ENCODE measurements around the gene NANOG.
"Not testable (repeated sequence)": the region's sequence is repeated elsewhere in the genome, so short reads cannot be mapped to it uniquely, and the experiment has no call there.

Gene NANOG

GRCh38 chr12:7783433-7783832 is 5.8 kb upstream of the NANOG start:
- H3K27ac ChIP-seq (ENCODE audit: insufficient read depth in 1 of 2, low read depth in 1 of 2, low read length in 2 of 2, poor library complexity in 1 of 2, severe bottlenecking in 2 of 2); CTCF ChIA-PET: not testable (repeated sequence)

DNA sequence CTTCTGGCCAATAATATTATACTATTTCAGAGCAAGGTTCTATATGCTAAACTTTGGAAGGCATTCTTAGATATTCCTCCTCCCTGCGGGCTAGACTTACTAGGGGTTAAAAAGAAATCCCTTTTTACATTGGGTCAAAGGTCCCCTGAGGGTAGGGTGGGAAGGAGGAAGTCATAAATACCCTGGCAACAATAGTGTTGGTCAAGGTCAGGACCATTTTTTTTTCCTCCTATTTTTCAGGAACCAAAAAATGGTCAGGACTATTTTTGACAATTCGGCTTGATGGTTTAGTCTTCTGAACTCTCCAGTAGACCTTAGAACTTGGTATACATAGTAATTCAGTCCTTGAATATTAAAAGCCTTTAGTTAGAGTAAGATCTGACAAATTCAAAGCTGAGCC is 4.5 kb upstream of the NANOG start:
- ChIA-PET POLR2A (no interaction called here), CTCF (interaction anchor here (1.2 kb wide), 1 partner anchor 20 kb away, joined by 3 read pairs; no protein-coding TSS in a partner anchor)
- H3K27ac ChIP-seq (ENCODE audit: insufficient read depth in 1 of 2, low read depth in 1 of 2, low read length in 2 of 2, poor library complexity in 1 of 2, severe bottlenecking in 2 of 2): no peak overlapping the region
- H3K4me3 ChIP-seq (ENCODE audit: control insufficient read depth in 1 of 7, extremely low read depth in 1 of 7, insufficient read depth in 4 of 7, low read depth in 2 of 7, low read length in 6 of 7): no peak overlapping the region
- H3K27me3 ChIP-seq (replicated peaks in 2 of 5; ENCODE audit: control insufficient read depth in 4 of 5, insufficient read depth in 5 of 5, low read length in 4 of 5): no peaks in the 10 kb centered on the region
- no peaks in the 10 kb centered on the region for H3K36me3 ChIP-seq (ENCODE audit: control insufficient read depth in 4 of 4, insufficient read depth in 4 of 4, low read length in 3 of 4)
- no peaks in the 10 kb centered on the region for H3K9me3 ChIP-seq (ENCODE audit: control extremely low read depth in 1 of 5, control insufficient read depth in 4 of 5, insufficient read depth in 2 of 5, low read depth in 1 of 5, low read length in 4 of 5)
- no CpG with 5 or more reads among the region's 2 CpGs for WGBS (ENCODE audit: insufficient coverage)
- no peak for DNase-seq
- H3K4me1 ChIP-seq (ENCODE audit: control extremely low read depth in 1 of 4, control insufficient read depth in 4 of 4, insufficient read depth in 4 of 4, low read length in 3 of 4): no peaks in the 10 kb centered on the region

More at GRCh38 chr12:7783433-7783832, 5.8 kb upstream of the NANOG start:
- H3K4me3 ChIP-seq (ENCODE audit: control insufficient read depth in 1 of 7, extremely low read depth in 1 of 7, insufficient read depth in 4 of 7, low read depth in 2 of 7, low read length in 6 of 7); H3K27me3 ChIP-seq (replicated peaks in 2 of 5; ENCODE audit: control insufficient read depth in 4 of 5, insufficient read depth in 5 of 5, low read length in 4 of 5); H3K36me3 ChIP-seq (ENCODE audit: control insufficient read depth in 4 of 4, insufficient read depth in 4 of 4, low read length in 3 of 4); POLR2A ChIA-PET; H3K4me1 ChIP-seq (ENCODE audit: control extremely low read depth in 1 of 4, control insufficient read depth in 4 of 4, insufficient read depth in 4 of 4, low read length in 3 of 4); DNase-seq; H3K9me3 ChIP-seq (ENCODE audit: control extremely low read depth in 1 of 5, control insufficient read depth in 4 of 5, insufficient read depth in 2 of 5, low read depth in 1 of 5, low read length in 4 of 5): not testable (repeated sequence)
- 84% methylated on average over 6 of the region's 9 CpGs for WGBS (ENCODE audit: insufficient coverage)

DNA sequence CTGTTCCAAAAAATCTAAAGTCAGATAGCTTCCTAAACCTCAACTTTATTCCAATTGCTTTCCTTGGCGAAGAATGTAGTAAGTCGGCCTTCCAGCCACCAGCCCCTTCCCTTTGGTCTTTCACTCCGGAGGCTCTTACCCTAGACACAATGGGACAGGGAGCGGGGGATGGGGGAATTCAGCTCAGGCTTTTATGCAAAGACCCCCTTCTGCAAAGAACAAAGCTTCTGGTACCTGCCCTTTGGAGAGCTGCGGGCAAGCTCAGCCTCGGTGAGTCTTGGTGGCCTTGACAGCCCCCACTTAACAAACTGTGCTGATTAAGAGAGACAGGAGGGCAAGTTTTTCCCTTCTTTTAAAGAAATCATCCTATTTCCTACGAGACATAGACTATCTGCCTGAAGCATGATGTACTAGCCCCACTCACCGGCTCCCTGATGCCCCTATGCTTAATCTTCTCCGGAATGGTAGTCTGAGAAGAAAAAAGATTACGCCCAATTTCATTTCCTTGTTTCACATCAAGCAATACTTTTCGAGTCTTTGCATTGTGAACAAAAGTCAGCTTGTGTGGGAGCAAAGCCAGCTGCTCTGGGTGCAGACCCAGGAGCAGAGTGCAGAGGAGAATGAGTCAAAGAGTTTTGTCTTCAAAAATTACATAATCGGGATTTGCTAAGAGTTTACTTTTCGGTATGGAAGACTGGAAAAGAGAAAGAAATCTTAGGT is 1.5 kb upstream of the NANOG start:
- 91% methylated on average over 8 of the region's 13 CpGs for WGBS (ENCODE audit: insufficient coverage)
- ChIA-PET POLR2A (no interaction called here), CTCF (interaction anchor here (1.0 to 1.8 kb wide), 3 partner anchors 20 to 72 kb away, joined by 3 to 5 read pairs (median 3); no protein-coding TSS in a partner anchor)
- no peak for DNase-seq
- Histone ChIP-seq H3K36me3 (ENCODE audit: control insufficient read depth in 4 of 4, insufficient read depth in 4 of 4, low read length in 3 of 4) (no peaks in the 10 kb centered on the region), H3K9me3 (ENCODE audit: control extremely low read depth in 1 of 5, control insufficient read depth in 4 of 5, insufficient read depth in 2 of 5, low read depth in 1 of 5, low read length in 4 of 5) (no peaks in the 10 kb centered on the region), H3K4me3 (ENCODE audit: control insufficient read depth in 1 of 7, extremely low read depth in 1 of 7, insufficient read depth in 4 of 7, low read depth in 2 of 7, low read length in 6 of 7) (no peak overlapping the region), H3K4me1 (ENCODE audit: control extremely low read depth in 1 of 4, control insufficient read depth in 4 of 4, insufficient read depth in 4 of 4, low read length in 3 of 4) (no peaks in the 10 kb centered on the region), H3K27me3 (replicated peaks in 2 of 5; ENCODE audit: control insufficient read depth in 4 of 5, insufficient read depth in 5 of 5, low read length in 4 of 5) (no peaks in the 10 kb centered on the region), H3K27ac (ENCODE audit: insufficient read depth in 1 of 2, low read depth in 1 of 2, low read length in 2 of 2, poor library complexity in 1 of 2, severe bottlenecking in 2 of 2) (no peak overlapping the region)

GRCh38 chr12:7788294-7788660 is 925 bp upstream of the NANOG start:
- Histone ChIP-seq H3K4me1 (ENCODE audit: control extremely low read depth in 1 of 4, control insufficient read depth in 4 of 4, insufficient read depth in 4 of 4, low read length in 3 of 4) (no peaks in the 10 kb centered on the region), H3K36me3 (ENCODE audit: control insufficient read depth in 4 of 4, insufficient read depth in 4 of 4, low read length in 3 of 4) (no peaks in the 10 kb centered on the region), H3K27ac (ENCODE audit: insufficient read depth in 1 of 2, low read depth in 1 of 2, low read length in 2 of 2, poor library complexity in 1 of 2, severe bottlenecking in 2 of 2) (no peak overlapping the region), H3K9me3 (ENCODE audit: control extremely low read depth in 1 of 5, control insufficient read depth in 4 of 5, insufficient read depth in 2 of 5, low read depth in 1 of 5, low read length in 4 of 5) (no peaks in the 10 kb centered on the region), H3K27me3 (replicated peaks in 2 of 5; ENCODE audit: control insufficient read depth in 4 of 5, insufficient read depth in 5 of 5, low read length in 4 of 5) (no peaks in the 10 kb centered on the region), H3K4me3 (ENCODE audit: control insufficient read depth in 1 of 7, extremely low read depth in 1 of 7, insufficient read depth in 4 of 7, low read depth in 2 of 7, low read length in 6 of 7) (no peak overlapping the region)
- ChIA-PET CTCF (interaction anchor here (1.0 to 1.8 kb wide), 3 partner anchors 19 to 72 kb away, joined by 3 to 5 read pairs (median 3); no protein-coding TSS in a partner anchor), POLR2A (no interaction called here)
- no peak for DNase-seq
- 100% methylated on average over 2 of the region's 4 CpGs for WGBS (ENCODE audit: insufficient coverage)

- 80% methylated on average over 1 of the region's 3 CpGs for WGBS (ENCODE audit: insufficient coverage)
- POLR2A ChIA-PET: no interaction called here
- no peaks in the 10 kb centered on the region for H3K4me1 ChIP-seq (ENCODE audit: control extremely low read depth in 1 of 4, control insufficient read depth in 4 of 4, insufficient read depth in 4 of 4, low read length in 3 of 4)
Observed at GRCh38 chr12:7793211-7793610, 4.0 kb downstream of the NANOG start.

GRCh38 chr12:7797269-7797668 is 8.1 kb downstream of the NANOG start:
- H3K36me3 ChIP-seq (ENCODE audit: control insufficient read depth in 4 of 4, insufficient read depth in 4 of 4, low read length in 3 of 4); H3K4me1 ChIP-seq (ENCODE audit: control extremely low read depth in 1 of 4, control insufficient read depth in 4 of 4, insufficient read depth in 4 of 4, low read length in 3 of 4); H3K9me3 ChIP-seq (ENCODE audit: control extremely low read depth in 1 of 5, control insufficient read depth in 4 of 5, insufficient read depth in 2 of 5, low read depth in 1 of 5, low read length in 4 of 5); POLR2A ChIA-PET; H3K4me3 ChIP-seq (ENCODE audit: control insufficient read depth in 1 of 7, extremely low read depth in 1 of 7, insufficient read depth in 4 of 7, low read depth in 2 of 7, low read length in 6 of 7); DNase-seq; H3K27me3 ChIP-seq (replicated peaks in 2 of 5; ENCODE audit: control insufficient read depth in 4 of 5, insufficient read depth in 5 of 5, low read length in 4 of 5); H3K27ac ChIP-seq (ENCODE audit: insufficient read depth in 1 of 2, low read depth in 1 of 2, low read length in 2 of 2, poor library complexity in 1 of 2, severe bottlenecking in 2 of 2): not testable (repeated sequence)
- WGBS (ENCODE audit: insufficient coverage): 96% methylated on average over 3 of the region's 7 CpGs
- CTCF ChIA-PET: interaction anchor here (0.7 kb wide), 1 partner anchor 119 kb away, joined by 3 read pairs; no protein-coding TSS in a partner anchor

More at GRCh38 chr12:7793211-7793610, 4.0 kb downstream of the NANOG start:
- no peak for DNase-seq
- Histone ChIP-seq H3K27ac (ENCODE audit: insufficient read depth in 1 of 2, low read depth in 1 of 2, low read length in 2 of 2, poor library complexity in 1 of 2, severe bottlenecking in 2 of 2) (no peak overlapping the region), H3K27me3 (replicated peaks in 2 of 5; ENCODE audit: control insufficient read depth in 4 of 5, insufficient read depth in 5 of 5, low read length in 4 of 5) (no peaks in the 10 kb centered on the region), H3K9me3 (ENCODE audit: control extremely low read depth in 1 of 5, control insufficient read depth in 4 of 5, insufficient read depth in 2 of 5, low read depth in 1 of 5, low read length in 4 of 5) (no peaks in the 10 kb centered on the region), H3K4me3 (ENCODE audit: control insufficient read depth in 1 of 7, extremely low read depth in 1 of 7, insufficient read depth in 4 of 7, low read depth in 2 of 7, low read length in 6 of 7) (no peak overlapping the region), H3K36me3 (ENCODE audit: control insufficient read depth in 4 of 4, insufficient read depth in 4 of 4, low read length in 3 of 4) (no peaks in the 10 kb centered on the region)
- CTCF ChIA-PET: no interaction called here

DNA sequence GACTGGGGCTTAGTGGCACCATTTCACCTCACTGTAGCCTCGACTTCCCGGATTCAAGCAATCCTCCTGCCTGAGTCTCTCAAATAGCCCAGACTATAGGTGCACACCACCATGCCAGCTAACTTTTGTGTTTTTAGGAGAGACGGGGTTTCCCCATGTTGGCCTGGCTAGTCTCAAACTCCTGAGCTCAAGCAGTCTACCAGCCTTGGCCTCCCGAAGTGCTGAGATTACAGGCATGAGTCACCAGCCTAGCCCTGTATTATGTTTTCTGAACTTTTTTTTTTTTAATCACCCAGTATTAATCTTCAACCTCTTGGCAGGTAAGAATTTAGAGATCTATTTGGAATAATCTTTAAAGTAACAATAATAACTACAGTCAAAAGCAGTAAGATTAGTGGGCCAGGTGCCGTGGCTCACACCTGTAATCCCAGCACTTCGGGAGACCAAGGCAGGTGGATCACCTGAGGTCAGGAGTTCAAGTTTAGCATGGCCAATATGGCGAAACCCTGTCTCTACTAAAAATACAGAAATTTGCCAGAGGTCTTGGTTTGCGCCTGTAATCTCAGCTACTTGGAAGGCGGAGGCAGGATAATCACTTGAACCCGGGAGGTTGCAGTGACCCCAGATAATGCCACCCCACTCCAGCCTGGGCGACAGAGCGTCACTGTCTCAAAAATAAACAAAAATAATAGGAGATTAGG is 8.6 kb downstream of the NANOG start:
- H3K9me3 ChIP-seq (ENCODE audit: control extremely low read depth in 1 of 5, control insufficient read depth in 4 of 5, insufficient read depth in 2 of 5, low read depth in 1 of 5, low read length in 4 of 5): no peaks in the 10 kb centered on the region
- no peaks in the 10 kb centered on the region for H3K27me3 ChIP-seq (replicated peaks in 2 of 5; ENCODE audit: control insufficient read depth in 4 of 5, insufficient read depth in 5 of 5, low read length in 4 of 5)
- WGBS (ENCODE audit: insufficient coverage): 95% methylated on average over 8 of the region's 12 CpGs
- no peak overlapping the region for H3K27ac ChIP-seq (ENCODE audit: insufficient read depth in 1 of 2, low read depth in 1 of 2, low read length in 2 of 2, poor library complexity in 1 of 2, severe bottlenecking in 2 of 2)
- no peak overlapping the region for H3K4me3 ChIP-seq (ENCODE audit: control insufficient read depth in 1 of 7, extremely low read depth in 1 of 7, insufficient read depth in 4 of 7, low read depth in 2 of 7, low read length in 6 of 7)
- DNase-seq: peak in 2 of 3 donors; percentile 13 to 15
- H3K36me3 ChIP-seq (ENCODE audit: control insufficient read depth in 4 of 4, insufficient read depth in 4 of 4, low read length in 3 of 4): no peaks in the 10 kb centered on the region
- no peaks in the 10 kb centered on the region for H3K4me1 ChIP-seq (ENCODE audit: control extremely low read depth in 1 of 4, control insufficient read depth in 4 of 4, insufficient read depth in 4 of 4, low read length in 3 of 4)
- ChIA-PET CTCF (interaction anchor here (0.7 kb wide), 1 partner anchor 120 kb away, joined by 3 read pairs; no protein-coding TSS in a partner anchor), POLR2A (no interaction called here)
